GM19372 (cell line): ENCODE data around the gene CALN1.

Experiments
- ATAC-seq: cut with Tn5 transposase; IDR thresholded peaks from one replicate; pipeline ENCODE4 v1.9.1; 2021; ENCODE audit warnings: mild to moderate bottlenecking, low read depth, moderate library complexity; ENCODE audit not compliant: unreplicated experiment

Gene CALN1

GRCh38 chr7:71911051-71911450 lies 501.1 kb downstream of the CALN1 start:
- ATAC-seq: no peak

DNA sequence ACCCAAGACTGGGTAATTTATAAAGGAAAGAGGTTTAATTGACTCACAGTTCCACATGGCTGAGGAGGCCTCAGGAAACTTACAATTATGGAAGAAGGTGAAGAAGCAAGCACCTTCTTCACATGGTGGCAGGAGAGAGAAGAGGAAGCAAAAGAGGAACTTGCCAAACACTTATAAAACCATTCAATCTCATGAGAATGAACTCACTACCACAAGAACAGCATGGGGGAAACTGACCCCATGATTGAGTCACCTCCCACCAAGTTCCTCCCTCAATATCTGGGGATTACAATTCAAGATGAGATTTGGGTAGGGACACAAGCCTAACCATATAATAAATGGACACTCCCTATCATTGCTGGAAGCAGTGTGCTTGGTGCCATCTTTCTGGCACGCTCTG lies 506.3 kb downstream of the CALN1 start:
- ATAC-seq: no peak

GRCh38 chr7:71904484-71904883 lies 507.7 kb downstream of the CALN1 start:
- ATAC-seq: no peak

GRCh38 chr7:71900556-71900955 lies 511.6 kb downstream of the CALN1 start:
- ATAC-seq: no peak

DNA sequence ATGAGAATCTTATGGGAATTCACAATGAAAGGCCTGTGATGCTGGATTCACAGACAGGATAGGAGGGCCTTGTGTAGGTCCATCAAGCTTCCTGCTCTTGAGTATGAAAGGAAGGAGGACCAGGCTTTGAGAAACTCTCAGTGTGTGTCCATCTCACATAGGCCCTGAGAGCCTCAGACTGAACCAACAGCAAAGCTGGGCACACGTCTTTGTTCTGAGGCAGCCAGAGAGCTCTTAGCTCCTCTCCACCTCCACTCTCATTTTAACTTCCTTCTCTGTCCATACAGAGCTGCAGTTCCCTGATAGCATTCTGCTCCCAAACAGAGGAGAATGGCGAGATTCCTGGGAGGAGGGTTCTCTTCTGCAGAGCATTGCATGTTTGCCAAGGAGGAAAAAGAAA lies 515.6 kb downstream of the CALN1 start:
- ATAC-seq: no peak

- no peak for ATAC-seq
These were observed 526.1 kb downstream of the CALN1 start for GRCh38 chr7:71886046-71886445.

DNA sequence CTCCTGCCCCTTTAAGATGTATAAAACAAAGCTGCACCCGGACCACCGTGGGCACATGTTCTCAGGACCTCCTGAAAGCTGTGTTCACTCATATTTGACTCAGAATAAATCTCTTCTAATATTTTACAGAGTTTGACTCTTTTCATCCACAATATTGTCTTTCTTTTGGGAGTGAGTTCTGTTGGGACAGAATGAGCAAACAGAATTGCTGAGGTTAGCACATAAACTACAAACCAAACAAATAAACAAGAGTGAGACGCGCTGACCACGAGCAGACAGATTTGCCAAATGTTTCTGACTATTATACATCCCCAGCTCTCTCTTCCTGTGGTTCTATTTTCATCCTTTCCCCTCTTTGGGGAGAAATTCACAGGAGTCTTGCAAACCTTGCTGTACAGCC lies 526.7 kb downstream of the CALN1 start:
- no peak for ATAC-seq

- ATAC-seq: no peak
These were observed 528.7 kb downstream of the CALN1 start for GRCh38 chr7:71883415-71883814.

GRCh38 chr7:71871446-71871845 lies 540.7 kb downstream of the CALN1 start:
- ATAC-seq: no peak

DNA sequence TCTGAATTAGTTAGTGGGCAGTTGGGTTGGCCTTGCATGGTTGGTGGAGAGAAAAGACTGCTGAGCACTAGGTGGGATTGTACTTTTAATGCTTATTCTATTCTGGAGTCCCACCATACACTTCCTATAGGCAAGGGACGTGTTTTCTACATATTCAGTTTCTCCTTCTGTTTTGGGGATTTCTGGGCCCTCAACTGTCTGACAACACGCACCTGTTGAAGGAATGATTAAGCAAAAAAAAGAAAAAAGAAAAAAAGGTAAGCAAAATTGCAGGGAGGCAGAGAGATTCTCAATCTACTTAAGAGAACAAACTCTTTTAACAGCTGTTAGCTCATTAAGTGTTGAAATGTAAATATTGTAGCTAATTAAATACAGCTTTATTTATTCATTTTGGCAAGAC lies 541.3 kb downstream of the CALN1 start:
- no peak for ATAC-seq

GRCh38 chr7:71868797-71869196 lies 543.3 kb downstream of the CALN1 start:
- ATAC-seq: no peak

DNA sequence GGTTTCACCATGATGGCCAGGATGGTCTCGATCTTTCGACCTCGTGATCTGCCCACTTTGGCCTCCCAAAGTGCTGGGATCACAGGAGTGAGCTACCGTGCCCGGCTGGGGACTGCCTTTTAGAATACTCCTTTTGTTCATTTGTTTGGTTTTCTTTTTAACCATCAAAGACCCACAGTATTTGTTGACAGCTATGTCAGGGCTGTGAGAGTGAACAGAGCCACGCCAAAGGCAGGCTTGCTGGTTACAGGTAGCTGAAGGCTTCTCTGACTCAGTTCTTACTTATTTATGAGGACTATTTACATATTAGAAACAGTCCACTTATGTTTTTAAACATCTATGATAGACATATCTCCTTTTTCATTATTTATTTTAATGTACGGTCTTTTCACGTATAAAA lies 544.5 kb downstream of the CALN1 start:
- no peak for ATAC-seq

GRCh38 chr7:71865172-71865571 lies 547.0 kb downstream of the CALN1 start:
- ATAC-seq: no peak

GRCh38 chr7:71864130-71864529 lies 548.0 kb downstream of the CALN1 start:
- no peak for ATAC-seq

- no peak for ATAC-seq
These were observed 551.6 kb downstream of the CALN1 start for GRCh38 chr7:71860572-71860971.

DNA sequence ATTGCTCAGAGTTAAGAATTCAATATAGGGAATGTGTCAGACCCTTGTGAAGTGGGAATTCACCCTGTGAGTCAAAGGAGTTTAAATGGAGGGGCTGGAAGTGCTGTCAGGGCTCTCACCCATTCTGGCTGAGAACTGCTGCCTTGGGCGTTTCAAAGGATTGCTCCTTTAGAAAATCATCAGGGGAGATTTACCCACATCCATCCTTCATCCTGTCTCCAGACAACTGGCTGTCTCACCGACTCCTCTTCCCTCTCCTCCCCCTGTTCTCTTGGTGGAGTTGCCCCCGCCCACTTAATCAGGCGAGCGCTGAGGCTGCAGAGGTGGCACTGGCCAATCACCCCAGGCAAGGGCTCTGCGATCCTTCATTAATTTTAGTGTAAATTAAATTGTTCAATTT lies 554.8 kb downstream of the CALN1 start:
- ATAC-seq: no peak

DNA sequence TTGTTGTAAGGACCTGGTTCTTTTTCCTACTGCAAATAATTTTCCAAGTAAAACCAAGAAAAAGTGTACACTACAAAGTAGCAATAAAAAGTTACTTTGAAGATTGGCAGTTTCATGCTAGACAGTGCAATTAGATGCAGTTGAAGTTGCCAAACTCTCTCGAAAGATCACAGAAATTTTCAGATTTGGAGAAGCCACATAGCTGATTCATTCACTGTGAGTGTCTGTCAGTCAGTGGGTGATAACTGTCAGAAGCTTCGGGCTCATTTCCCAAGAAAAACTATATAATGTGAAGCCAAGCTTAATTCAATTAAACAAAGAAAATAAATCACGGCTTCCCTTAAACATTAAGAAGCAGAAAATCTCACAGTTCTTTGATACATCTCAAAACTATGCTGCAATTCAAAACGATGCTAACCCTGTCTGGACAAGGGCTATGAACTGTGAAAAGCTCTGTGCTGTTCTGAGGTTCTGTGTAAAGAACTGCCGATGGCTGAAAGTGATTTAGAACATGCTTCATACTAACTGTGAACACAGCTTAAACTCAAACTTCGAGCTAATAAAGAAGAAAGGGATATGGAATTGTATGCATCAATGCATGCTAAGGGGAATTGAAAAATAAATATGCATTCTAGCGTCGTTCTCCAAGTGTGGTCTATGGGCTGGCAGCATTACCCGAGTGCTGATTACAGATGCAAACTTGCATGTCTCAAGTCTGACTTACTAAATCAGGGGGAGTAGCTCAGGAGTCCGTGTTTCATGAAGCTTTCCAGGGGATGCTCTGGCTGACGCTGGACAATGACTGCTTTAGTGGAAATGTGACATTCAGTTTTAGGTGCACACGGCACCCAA lies 557.4 kb downstream of the CALN1 start:
- ATAC-seq: no peak

DNA sequence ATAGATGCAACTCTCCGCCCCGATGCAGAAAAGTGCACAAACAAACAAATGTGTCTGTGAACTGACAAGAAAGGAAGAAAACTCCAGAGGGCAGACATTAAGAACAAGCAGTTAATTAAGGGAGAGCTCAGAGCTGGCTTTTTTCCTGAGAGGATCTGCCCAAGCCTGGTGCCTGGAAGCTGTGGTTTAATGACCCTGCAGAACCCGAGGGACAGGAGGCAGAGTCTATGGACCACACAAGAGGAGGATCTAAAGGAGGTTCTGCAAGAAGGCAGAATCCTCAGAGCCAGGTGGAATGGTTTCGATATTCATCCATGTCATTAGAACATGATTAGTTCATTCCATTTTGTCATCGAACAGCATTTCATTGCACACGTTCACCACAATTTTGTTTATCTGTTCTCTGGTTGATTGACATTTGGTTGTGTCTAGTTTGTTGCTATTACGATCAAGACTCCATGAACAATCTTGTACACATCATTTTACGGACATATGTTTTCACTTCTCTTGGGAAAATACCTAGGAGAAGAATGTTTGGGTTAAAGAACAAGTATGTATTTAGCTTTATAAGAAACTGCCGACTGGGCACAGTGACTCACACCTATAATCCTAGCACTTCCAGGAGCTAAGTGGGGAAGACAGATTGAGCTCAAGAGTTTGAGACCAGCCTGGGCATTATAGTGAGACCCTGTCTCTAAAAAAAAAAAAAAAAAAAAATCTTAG lies 560.2 kb downstream of the CALN1 start:
- no peak for ATAC-seq

GRCh38 chr7:71846160-71846559 lies 566.0 kb downstream of the CALN1 start:
- ATAC-seq: no peak

GRCh38 chr7:71843676-71844075 lies 568.5 kb downstream of the CALN1 start:
- no peak for ATAC-seq

DNA sequence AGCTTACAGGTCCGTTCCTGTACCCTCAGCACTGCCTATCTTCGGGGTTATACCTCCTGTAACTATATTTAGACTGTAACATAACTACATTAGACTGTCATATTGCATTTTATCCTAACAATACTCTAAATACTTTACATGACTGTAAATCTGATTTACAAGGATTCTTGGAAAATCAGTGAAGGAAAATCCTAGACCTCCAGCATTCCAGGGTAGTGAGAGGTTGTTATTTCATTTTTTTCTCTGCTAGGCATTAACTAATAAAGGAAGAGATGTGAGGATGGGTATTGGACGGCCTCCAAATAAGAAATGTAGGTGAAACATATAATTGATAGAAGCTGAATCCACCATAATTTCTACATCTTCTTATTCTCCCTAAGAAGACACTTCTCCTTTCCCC lies 569.4 kb downstream of the CALN1 start:
- no peak for ATAC-seq

- no peak for ATAC-seq
These were observed 569.8 kb downstream of the CALN1 start for GRCh38 chr7:71842381-71842780.
